ENCODE data around the gene CUL5. TPM values are rescaled to one million over a fixed set of nuclear protein-coding genes. Genes with fewer than 3 reads are reported as not detected.

Gene CUL5
- total and polyA plus RNA-seq, 2 of the 8 experiments (the other 6 are each of a cell fraction or from before 2014, with no cell fraction given), result 4.9 to 31.8 TPM

DNA sequence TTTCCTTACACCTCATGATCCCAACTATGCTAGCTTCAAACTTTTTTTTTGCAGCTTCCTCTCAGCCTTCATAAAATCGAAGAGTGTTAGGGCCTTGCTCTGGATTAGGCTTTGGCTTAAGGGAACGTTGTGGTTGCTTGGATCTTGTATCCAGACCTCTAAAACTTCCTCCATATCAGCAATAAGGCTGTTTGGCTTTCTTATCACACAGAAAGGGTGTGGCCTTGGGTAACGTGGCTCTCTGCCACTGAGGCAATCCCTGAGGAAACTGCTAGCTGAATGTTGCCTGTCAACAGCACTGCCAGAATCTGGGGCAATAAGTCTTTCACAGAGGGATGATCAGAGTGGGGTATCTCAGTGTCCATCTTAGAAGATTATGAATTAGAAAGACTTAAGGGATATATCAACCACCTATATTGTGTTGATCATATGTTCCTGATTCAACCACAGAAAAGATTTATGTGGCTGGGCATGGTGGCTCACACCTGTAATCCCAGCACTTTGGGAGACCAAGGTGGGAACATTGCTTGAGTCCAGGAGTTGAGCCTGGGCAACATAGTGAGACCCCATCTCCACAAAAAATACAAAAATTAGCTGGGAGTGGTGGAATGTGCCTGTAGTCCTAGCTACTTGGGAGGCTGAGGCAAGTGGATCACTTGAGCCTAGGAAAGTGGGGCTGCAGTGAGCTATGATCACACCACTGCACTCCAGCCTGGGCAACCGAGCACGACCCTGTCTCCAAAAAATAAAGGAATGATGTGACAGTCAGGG is 12.5 kb upstream of the CUL5 start:
- TF ChIP-seq GTF2F1 (IDR thresholded peaks at IDR 0.05; ENCODE audit: borderline replicate concordance, low read depth, low read length), result no peak
- TF ChIP-seq, protein P1, sequence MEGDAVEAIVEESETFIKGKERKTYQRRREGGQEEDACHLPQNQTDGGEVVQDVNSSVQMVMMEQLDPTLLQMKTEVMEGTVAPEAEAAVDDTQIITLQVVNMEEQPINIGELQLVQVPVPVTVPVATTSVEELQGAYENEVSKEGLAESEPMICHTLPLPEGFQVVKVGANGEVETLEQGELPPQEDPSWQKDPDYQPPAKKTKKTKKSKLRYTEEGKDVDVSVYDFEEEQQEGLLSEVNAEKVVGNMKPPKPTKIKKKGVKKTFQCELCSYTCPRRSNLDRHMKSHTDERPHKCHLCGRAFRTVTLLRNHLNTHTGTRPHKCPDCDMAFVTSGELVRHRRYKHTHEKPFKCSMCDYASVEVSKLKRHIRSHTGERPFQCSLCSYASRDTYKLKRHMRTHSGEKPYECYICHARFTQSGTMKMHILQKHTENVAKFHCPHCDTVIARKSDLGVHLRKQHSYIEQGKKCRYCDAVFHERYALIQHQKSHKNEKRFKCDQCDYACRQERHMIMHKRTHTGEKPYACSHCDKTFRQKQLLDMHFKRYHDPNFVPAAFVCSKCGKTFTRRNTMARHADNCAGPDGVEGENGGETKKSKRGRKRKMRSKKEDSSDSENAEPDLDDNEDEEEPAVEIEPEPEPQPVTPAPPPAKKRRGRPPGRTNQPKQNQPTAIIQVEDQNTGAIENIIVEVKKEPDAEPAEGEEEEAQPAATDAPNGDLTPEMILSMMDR (IDR thresholded peaks at IDR 0.05; ENCODE audit: control extremely low read depth in 1 of 3, insufficient read depth in 1 of 3, low read depth in 1 of 3, low read length in 3 of 3), result no peak
- TF ChIP-seq BRCA1 (IDR thresholded peaks at IDR 0.05; ENCODE audit: low read depth, low read length), result no peak
- no peak for TF ChIP-seq BCL11A (IDR thresholded peaks at IDR 0.05; ENCODE audit: low read depth in 2 of 2, low read length in 2 of 2)
- TF ChIP-seq BACH1 (IDR thresholded peaks at IDR 0.05; ENCODE audit: low read length), result no peak
- no peak for TF ChIP-seq SUZ12 (IDR thresholded peaks at IDR 0.05; ENCODE audit: low read length)
- TF ChIP-seq EP300 (IDR thresholded peaks at IDR 0.05; ENCODE audit: borderline replicate concordance in 1 of 2, low read depth in 2 of 2, low read length in 2 of 2), result no peak
- TF ChIP-seq CTBP2 (IDR thresholded peaks at IDR 0.05; ENCODE audit: borderline replicate concordance, insufficient read depth, insufficient read length, low read length), result no peak
- Histone ChIP-seq H3K56ac (replicated peaks; ENCODE audit: insufficient read length, low read depth, low read length) (no peak overlapping the region), H4K20me1 (replicated peaks in 1 of 2; ENCODE audit: control insufficient read depth in 1 of 2, insufficient read depth in 2 of 2, low read length in 2 of 2) (no peaks in the 10 kb centered on the region), H3K23ac (ENCODE audit: insufficient read length) (no peak overlapping the region), H2BK20ac (ENCODE audit: low read length) (no peak overlapping the region), H3K4me2 (ENCODE audit: insufficient read depth in 1 of 2, low read depth in 2 of 2, low read length in 2 of 2) (no peak overlapping the region), H3K4ac (replicated peaks; ENCODE audit: insufficient read length, low read depth, low read length) (no peak overlapping the region), H3K79me2 (ENCODE audit: control insufficient read depth in 1 of 2, insufficient read depth in 2 of 2, low read length in 2 of 2) (no peaks in the 10 kb centered on the region), H3K27ac (ENCODE audit: low read depth, low read length) (no peak overlapping the region), H4K91ac (replicated peaks; ENCODE audit: insufficient read length, low read length) (no peak overlapping the region), H3K79me1 (ENCODE audit: low read depth, low read length) (no peaks in the 10 kb centered on the region), H2BK120ac (replicated peaks; ENCODE audit: low read depth, low read length) (no peak overlapping the region), H2AK5ac (ENCODE audit: low read depth, low read length) (no peak overlapping the region), H2BK5ac (ENCODE audit: low read depth, low read length) (no peak overlapping the region), H4K8ac (ENCODE audit: extremely low read depth, insufficient read depth, low read length) (no peak overlapping the region), H3K18ac (ENCODE audit: extremely low read depth, low read length) (no peak overlapping the region), H3K36me3 (ENCODE audit: control insufficient read depth in 2 of 4, insufficient read depth in 4 of 4, low read length in 3 of 4) (no peaks in the 10 kb centered on the region), H4K5ac (ENCODE audit: insufficient read length, low read depth, low read length) (no peak overlapping the region), H3K23me2 (ENCODE audit: low read depth, low read length) (0 out of 2 replicates have a peak, but pooled peaks cover 2% of the 10 kb centered on the region), H3K9me3 (ENCODE audit: insufficient read depth in 2 of 2, low read depth in 1 of 2, low read length in 1 of 2) (no peaks in the 10 kb centered on the region), H3K4me1 (replicated peaks in 1 of 4; ENCODE audit: control insufficient read depth in 3 of 4, insufficient read depth in 4 of 4, low read length in 3 of 4) (peaks cover 2 to 9% (median 7%) of the 10 kb centered on the region in 4 experiments; a peak in 5 of 7 replicates), H3K4me3 (ENCODE audit: extremely low read depth in 1 of 4, insufficient read depth in 2 of 4, low read depth in 3 of 4, low read length in 4 of 4) (no peak overlapping the region), H2BK12ac (ENCODE audit: low read depth, low read length) (no peak overlapping the region), H3K14ac (ENCODE audit: insufficient read length) (no peak overlapping the region), H3K27me3 (replicated peaks in 1 of 4; ENCODE audit: control insufficient read depth in 3 of 4, extremely low read depth in 1 of 4, insufficient read depth in 3 of 4, low read length in 3 of 4) (no peaks in the 10 kb centered on the region), H3K9ac (replicated peaks in 1 of 4; ENCODE audit: extremely low read depth in 1 of 4, low read depth in 3 of 4, low read length in 3 of 4) (no peak overlapping the region), H2BK15ac (ENCODE audit: low read length) (no peak overlapping the region; the same call in 1 of the 2 replicates), H2AFZ (ENCODE audit: low read length) (no peak overlapping the region)
- 71% methylated on average over 5 of the region's 5 CpGs; no CpG with 5 or more reads in 1 of the 2 experiments for WGBS, 2 experiments (ENCODE audit: extremely low coverage in 1 of 2, insufficient coverage in 1 of 2, insufficient read length in 1 of 2, insufficient replicate concordance in 2 of 2, low coverage in 1 of 2, low lambda C conversion rate in 2 of 2, missing lambda C conversion rate in 1 of 2)
- FAIRE-seq (no peak), DNase-seq (ENCODE audit: low read depth in 1 of 2, low spot score in 2 of 2) (no peak)
- POLR2A ChIA-PET (ENCODE audit: partially characterized antibody), result no interaction called here
- CTCF ChIA-PET (ENCODE audit: partially characterized antibody), result interaction anchor here (0.9 to 3.0 kb wide), 5 partner anchors 13 to 163 kb away, joined by 3 to 9 read pairs (median 3); partner anchors contain the start of gene CUL5
